ENCODE data around the gene ELP4.
"Not testable (repeated sequence)": the region's sequence is repeated elsewhere in the genome, so short reads cannot be mapped to it uniquely, and the experiment has no call there.

DNA sequence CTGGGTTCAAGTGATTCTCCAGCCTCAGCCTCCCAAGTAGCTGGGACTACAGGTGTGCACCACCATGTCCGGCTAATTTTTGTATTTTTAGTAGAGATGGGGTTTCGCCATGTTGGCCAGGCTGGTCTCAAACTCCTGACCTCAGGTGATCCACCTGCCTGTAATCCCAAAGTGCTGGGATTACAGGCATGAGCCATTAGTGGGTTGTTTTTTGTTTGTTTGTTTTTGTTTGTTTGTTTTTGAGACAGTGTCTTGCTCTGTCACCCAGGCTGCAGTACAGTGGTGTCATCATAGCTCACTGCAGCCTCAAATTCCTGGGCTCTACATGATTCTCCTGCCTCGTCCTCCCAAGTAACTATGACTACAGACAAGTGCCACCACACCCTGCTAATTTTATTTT lies 163.5 kb downstream of the ELP4 start:
- TF ChIP-seq, protein P1, sequence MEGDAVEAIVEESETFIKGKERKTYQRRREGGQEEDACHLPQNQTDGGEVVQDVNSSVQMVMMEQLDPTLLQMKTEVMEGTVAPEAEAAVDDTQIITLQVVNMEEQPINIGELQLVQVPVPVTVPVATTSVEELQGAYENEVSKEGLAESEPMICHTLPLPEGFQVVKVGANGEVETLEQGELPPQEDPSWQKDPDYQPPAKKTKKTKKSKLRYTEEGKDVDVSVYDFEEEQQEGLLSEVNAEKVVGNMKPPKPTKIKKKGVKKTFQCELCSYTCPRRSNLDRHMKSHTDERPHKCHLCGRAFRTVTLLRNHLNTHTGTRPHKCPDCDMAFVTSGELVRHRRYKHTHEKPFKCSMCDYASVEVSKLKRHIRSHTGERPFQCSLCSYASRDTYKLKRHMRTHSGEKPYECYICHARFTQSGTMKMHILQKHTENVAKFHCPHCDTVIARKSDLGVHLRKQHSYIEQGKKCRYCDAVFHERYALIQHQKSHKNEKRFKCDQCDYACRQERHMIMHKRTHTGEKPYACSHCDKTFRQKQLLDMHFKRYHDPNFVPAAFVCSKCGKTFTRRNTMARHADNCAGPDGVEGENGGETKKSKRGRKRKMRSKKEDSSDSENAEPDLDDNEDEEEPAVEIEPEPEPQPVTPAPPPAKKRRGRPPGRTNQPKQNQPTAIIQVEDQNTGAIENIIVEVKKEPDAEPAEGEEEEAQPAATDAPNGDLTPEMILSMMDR (IDR thresholded peaks at IDR 0.05; ENCODE audit: low read depth, low read length) = not testable (repeated sequence)
- not testable (repeated sequence) for TF ChIP-seq POLR2A (IDR thresholded peaks at IDR 0.05; ENCODE audit: extremely low read depth, insufficient read length); MYC (IDR thresholded peaks at IDR 0.05; ENCODE audit: low read depth, low read length)
- TF ChIP-seq, protein P2, sequence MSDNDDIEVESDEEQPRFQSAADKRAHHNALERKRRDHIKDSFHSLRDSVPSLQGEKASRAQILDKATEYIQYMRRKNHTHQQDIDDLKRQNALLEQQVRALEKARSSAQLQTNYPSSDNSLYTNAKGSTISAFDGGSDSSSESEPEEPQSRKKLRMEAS (IDR thresholded peaks at IDR 0.05; ENCODE audit: low read depth, low read length) = not testable (repeated sequence)

Data from NB4 (cell line).